GM12865 (cell line): ENCODE data around the gene PDCD11.

Experiments used
- DNase-seq: peaks from one replicate; pipeline ENCODE4 v3.0.0; 2010; ENCODE audit warnings: low read depth
- H3K4me3 ChIP-seq: 2 replicates; pipeline ENCODE4 v1.5.1; 2011; ENCODE audit warnings: mild to moderate bottlenecking, low read depth, low read length, control low read depth
- TF ChIP-seq, protein P1 (sequence below): IDR thresholded peaks from 2 replicates; pipeline ENCODE4 v1.5.1; 2011; ENCODE audit warnings: low read length, control low read depth, low read depth, inconsistent platforms; ENCODE audit not compliant: insufficient read depth; ENCODE audit errors: missing control alignments

PDCD11 gene

GRCh38 chr10:103423748-103424147 lies 27.3 kb downstream of the PDCD11 start:
- TF ChIP-seq, protein P1, sequence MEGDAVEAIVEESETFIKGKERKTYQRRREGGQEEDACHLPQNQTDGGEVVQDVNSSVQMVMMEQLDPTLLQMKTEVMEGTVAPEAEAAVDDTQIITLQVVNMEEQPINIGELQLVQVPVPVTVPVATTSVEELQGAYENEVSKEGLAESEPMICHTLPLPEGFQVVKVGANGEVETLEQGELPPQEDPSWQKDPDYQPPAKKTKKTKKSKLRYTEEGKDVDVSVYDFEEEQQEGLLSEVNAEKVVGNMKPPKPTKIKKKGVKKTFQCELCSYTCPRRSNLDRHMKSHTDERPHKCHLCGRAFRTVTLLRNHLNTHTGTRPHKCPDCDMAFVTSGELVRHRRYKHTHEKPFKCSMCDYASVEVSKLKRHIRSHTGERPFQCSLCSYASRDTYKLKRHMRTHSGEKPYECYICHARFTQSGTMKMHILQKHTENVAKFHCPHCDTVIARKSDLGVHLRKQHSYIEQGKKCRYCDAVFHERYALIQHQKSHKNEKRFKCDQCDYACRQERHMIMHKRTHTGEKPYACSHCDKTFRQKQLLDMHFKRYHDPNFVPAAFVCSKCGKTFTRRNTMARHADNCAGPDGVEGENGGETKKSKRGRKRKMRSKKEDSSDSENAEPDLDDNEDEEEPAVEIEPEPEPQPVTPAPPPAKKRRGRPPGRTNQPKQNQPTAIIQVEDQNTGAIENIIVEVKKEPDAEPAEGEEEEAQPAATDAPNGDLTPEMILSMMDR, result no peak
- H3K4me3 ChIP-seq, result no peak overlapping the region
- no peak for DNase-seq

GRCh38 chr10:103427866-103428265 lies 31.4 kb downstream of the PDCD11 start:
- no peak overlapping the region for H3K4me3 ChIP-seq
- DNase-seq, result no peak
- TF ChIP-seq, protein P1, result no peak

DNA sequence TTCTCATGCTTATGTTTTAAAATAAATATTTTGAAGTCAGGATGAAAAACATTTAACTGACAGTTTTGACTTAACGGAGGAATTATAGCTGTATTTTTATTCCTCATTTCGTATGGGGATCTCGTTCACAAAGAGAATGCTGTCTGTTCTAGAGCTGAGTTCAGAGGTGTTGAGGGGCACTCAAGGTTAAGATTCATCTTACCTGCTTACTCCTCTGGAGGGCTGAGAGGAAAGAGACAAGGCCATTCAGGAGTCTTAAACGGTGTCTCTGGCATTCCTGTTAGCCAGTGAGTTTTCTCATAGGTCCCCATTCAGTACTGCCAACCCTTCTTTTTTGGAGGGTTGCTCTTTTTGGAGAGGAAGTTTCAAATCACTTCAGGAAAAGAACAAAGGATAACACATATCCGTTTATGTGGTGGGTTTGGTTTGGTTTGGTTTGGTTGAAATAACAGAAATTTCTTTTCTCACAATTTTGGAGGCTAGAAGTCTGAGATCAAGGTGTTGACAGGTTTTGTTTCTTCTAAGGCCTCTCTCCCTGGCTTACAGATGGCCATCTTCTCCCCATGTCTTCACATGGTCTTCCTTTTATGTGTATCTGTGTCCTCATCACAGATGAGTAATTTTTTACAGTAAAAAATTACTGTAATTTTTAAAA lies 32.7 kb downstream of the PDCD11 start:
- DNase-seq, result no peak
- H3K4me3 ChIP-seq, result no peak overlapping the region
- TF ChIP-seq, protein P1, result no peak

- no peak overlapping the region for H3K4me3 ChIP-seq
- no peak for DNase-seq
- TF ChIP-seq, protein P1, result no peak
Measured at GRCh38 chr10:103429647-103430046, 33.2 kb downstream of the PDCD11 start.

GRCh38 chr10:103431902-103432301 lies 35.5 kb downstream of the PDCD11 start:
- H3K4me3 ChIP-seq, result no peak overlapping the region
- TF ChIP-seq, protein P1, result no peak
- DNase-seq, result peak; percentile 26

DNA sequence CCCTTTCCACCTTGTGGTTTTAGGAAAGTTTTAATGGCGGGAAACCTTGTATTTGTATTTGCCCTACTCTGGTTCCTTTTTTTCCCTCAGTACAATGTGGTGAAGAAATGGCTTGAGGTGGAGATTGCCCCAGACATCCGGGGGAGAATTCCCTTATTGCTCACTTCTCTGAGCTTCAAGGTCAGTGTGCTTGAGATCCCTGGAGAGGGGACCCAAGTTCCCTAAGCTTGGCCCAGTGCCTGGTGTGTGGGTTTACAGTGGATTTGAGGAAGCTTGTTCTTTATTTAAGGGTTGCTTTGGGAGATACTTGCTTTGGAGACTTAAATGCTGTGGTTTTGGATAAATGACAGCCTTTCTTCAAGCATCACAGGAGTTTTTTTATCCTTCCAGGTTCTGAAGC lies 37.4 kb downstream of the PDCD11 start:
- no peak for DNase-seq
- TF ChIP-seq, protein P1, result no peak
- no peak overlapping the region for H3K4me3 ChIP-seq

GRCh38 chr10:103439776-103440175 lies 43.4 kb downstream of the PDCD11 start:
- DNase-seq, result no peak
- H3K4me3 ChIP-seq, result no peak overlapping the region
- TF ChIP-seq, protein P1, result no peak
